Panc1 (cell line): Measurements from ENCODE around the gene RGS4. TPM values are rescaled to one million over a fixed set of nuclear protein-coding genes. Genes with fewer than 3 reads are reported as not detected.

Experiments used
- ATAC-seq: fragments of 200-7000 bp; cut with Tn5 transposase; 2 replicates; pipeline ENCODE4 v1.9.1; 2020; ENCODE audit warnings: mild to moderate bottlenecking, moderate library complexity
- BruUV-seq: library from RNA; stranded (reverse); fragments of 400-500 nt; replicated peaks from 2 replicates; lab custom pipeline; 2021; lab: Mats Ljungman, UMichigan
- CTCF ChIA-PET: fragments of 300-600 bp; sonication (Branson Sonifier 250); formaldehyde crosslinking; loops from one replicate; lab custom pipeline; 2022; ENCODE audit warnings: antibody characterized with exemption; lab: Charles Lee
- POLR2A ChIA-PET: fragments of 300-600 bp; sonication (Branson Sonifier 250); formaldehyde crosslinking; loops from one replicate; lab custom pipeline; 2022; ENCODE audit warnings: antibody characterized with exemption; lab: Charles Lee
- DNase-seq: peaks from one replicate; pipeline ENCODE4 v3.0.0-alpha.2; 2010; ENCODE audit warnings: low read depth, low spot score
- H3K27ac ChIP-seq: 2 replicates; pipeline ENCODE4 v1.5.1; 2011; ENCODE audit warnings: mild to moderate bottlenecking, low read length, inconsistent platforms
- H3K27me3 ChIP-seq: fragments of 200-500 bp; sonication (Bioruptor generic); 2 replicates; pipeline ENCODE4 v1.6.0; 2014; ENCODE audit warnings: low read length, inconsistent platforms; ENCODE audit not compliant: control insufficient read depth, insufficient read depth
- H3K36me3 ChIP-seq: fragments of 200-500 bp; sonication (Bioruptor generic); 2 replicates; pipeline ENCODE4 v1.5.1; 2014; ENCODE audit warnings: inconsistent platforms, mild to moderate bottlenecking, low read length, moderate library complexity; ENCODE audit not compliant: control insufficient read depth, insufficient read depth
- H3K4me1 ChIP-seq: 2 replicates; pipeline ENCODE4 v1.5.1; 2011; ENCODE audit warnings: inconsistent platforms, mild to moderate bottlenecking, low read length, moderate library complexity; ENCODE audit not compliant: control insufficient read depth, insufficient read depth
- H3K4me3 ChIP-seq, 2 experiments: 2 replicates each; pipeline ENCODE4 v1.5.1; 2011 to 2012; ENCODE audit warnings: low read depth in 2 of 2, low read length in 2 of 2, mild to moderate bottlenecking in 2 of 2, inconsistent platforms in 1 of 2, moderate library complexity in 1 of 2
- H3K9me3 ChIP-seq: fragments of 200-500 bp; sonication (Bioruptor generic); 2 replicates; pipeline ENCODE4 v1.5.1; 2014; ENCODE audit warnings: low read depth, mild to moderate bottlenecking, inconsistent platforms, low read length, moderate library complexity; ENCODE audit not compliant: control insufficient read depth, insufficient read depth
- CTCF ChIP-seq: fragments of 450-650 bp; IDR thresholded peaks from 2 replicates; pipeline ENCODE4 v1.5.1; 2017; ENCODE audit warnings: mild to moderate bottlenecking
- POLR2AphosphoS5 ChIP-seq: IDR thresholded peaks from 2 replicates; pipeline ENCODE4 v1.6.1; 2012; ENCODE audit warnings: mild to moderate bottlenecking, low read depth, low read length, moderate library complexity
- REST ChIP-seq, 2 experiments: IDR thresholded peaks; 2 replicates each; pipeline ENCODE4 v1.6.1; 2011 to 2012; ENCODE audit warnings: low read depth in 2 of 2, control low read depth in 1 of 2, low read length in 1 of 2, mild to moderate bottlenecking in 1 of 2, moderate library complexity in 1 of 2; ENCODE audit not compliant: insufficient read depth in 1 of 2
- SIN3A ChIP-seq: IDR thresholded peaks from 2 replicates; pipeline ENCODE4 v1.6.1; 2012; ENCODE audit warnings: low read depth, mild to moderate bottlenecking, low read length, moderate library complexity, borderline replicate concordance; ENCODE audit not compliant: insufficient read depth
- TCF7L2 ChIP-seq: IDR thresholded peaks from 2 replicates; pipeline ENCODE4 v1.6.1; 2011; ENCODE audit warnings: mild to moderate bottlenecking, low read depth, low read length, inconsistent platforms
- in situ Hi-C: cut with HindIII; loops from 2 replicates; pipeline ENCODE4 v1.10.0; 2016; ENCODE audit warnings: low sequenced_read_pairs, low pct_unique_long_range_greater_than_20kb
- intact Hi-C: fragments of 100-400 bp; cut with micrococcal nuclease; formaldehyde crosslinking; loops from one replicate; pipeline ENCODE4 v1.10.0; 2022; ENCODE audit not compliant: unreplicated experiment
- total RNA-seq: library from RNA; stranded (reverse); gene quantifications from one replicate; pipeline ENCODE4 v1.2.1, GENCODE V29; 2021; ENCODE audit not compliant: unreplicated experiment

RGS4 gene
- total RNA-seq, 1 experiment from 2014 or later, result 0.26 TPM

- no TSS peak for BruUV-seq
- ATAC-seq (no peak), DNase-seq (no peak)
- intact Hi-C loops, result loop anchor here (5.0 kb wide), 1 partner anchor 219 kb away; no protein-coding TSS in a partner anchor
- no peaks in the 10 kb centered on the region for H3K9me3 ChIP-seq
- no peaks in the 10 kb centered on the region for H3K4me1 ChIP-seq
- POLR2A ChIA-PET, result no interaction called here
- no peak overlapping the region for H3K27ac ChIP-seq
- TF ChIP-seq TCF7L2 (no peak), REST (IDR thresholded peaks at IDR 0.05; ENCODE audit: insufficient read depth in 1 of 2, low read depth in 2 of 2, low read length in 1 of 2) (no peak), CTCF (no peak), SIN3A (no peak), POLR2AphosphoS5 (no peak)
- H3K36me3 ChIP-seq, result no peaks in the 10 kb centered on the region
- CTCF ChIA-PET, result no interaction called here
- no peak overlapping the region for H3K4me3 ChIP-seq
- H3K27me3 ChIP-seq, result peaks cover 12% of the 10 kb centered on the region
- in situ Hi-C loops, result no loop called here
Observed at GRCh38 chr1:163066168-163066567, 3.0 kb upstream of the RGS4 start.

- Histone ChIP-seq H3K9me3 (no peaks in the 10 kb centered on the region), H3K36me3 (no peaks in the 10 kb centered on the region), H3K27ac (no peak overlapping the region), H3K4me3 (no peak overlapping the region), H3K4me1 (no peaks in the 10 kb centered on the region), H3K27me3 (peaks cover 12% of the 10 kb centered on the region)
- in situ Hi-C loops (no loop called here), intact Hi-C loops (loop anchor here (5.0 kb wide), 1 partner anchor 219 kb away; no protein-coding TSS in a partner anchor)
- ATAC-seq, result no peak
- no peak for DNase-seq
- TF ChIP-seq REST (IDR thresholded peaks at IDR 0.05; ENCODE audit: insufficient read depth in 1 of 2, low read depth in 2 of 2, low read length in 1 of 2), result no peak
- no peak for TF ChIP-seq SIN3A
- TF ChIP-seq POLR2AphosphoS5, result no peak
- TF ChIP-seq CTCF, result no peak
- BruUV-seq, result no TSS peak
- POLR2A ChIA-PET, result no interaction called here
- CTCF ChIA-PET, result no interaction called here
Observed at GRCh38 chr1:163066686-163067085, 2.5 kb upstream of the RGS4 start.
